Left renal pelvis (tissue), 4 donors: ENCODE results near the gene FOXO1. TPM values are rescaled to one million over a fixed set of nuclear protein-coding genes. Genes with fewer than 3 reads are reported as not detected.

ENCODE experiments used
- DNase-seq, 4 donors: peaks; one replicate each; pipeline ENCODE4 v3.0.0-alpha.2; 2013; ENCODE audit warnings: low read depth in 4 of 4, low spot score in 3 of 4
- polyA plus RNA-seq, 4 donors: library from polyadenylated mRNA; unstranded; fragments of 120-200 nt; gene quantifications; one replicate each; pipeline ENCODE4 v1.2.1, GENCODE V29; 2013; ENCODE audit not compliant: insufficient read length in 4 of 4

Gene FOXO1
- polyA plus RNA-seq, 4 donors, result 11.7 to 21.0 (median 16.3) TPM

GRCh38 chr13:40517486-40518480, 148.7 kb downstream of the FOXO1 start:
- DNase-seq, result no peak

- DNase-seq, result no peak
Observed at GRCh38 chr13:40515702-40516101, 150.7 kb downstream of the FOXO1 start.

GRCh38 chr13:40514802-40515201, 151.6 kb downstream of the FOXO1 start:
- DNase-seq, result no peak

GRCh38 chr13:40509876-40510275, 156.6 kb downstream of the FOXO1 start:
- no peak for DNase-seq

- DNase-seq, result no peak
Observed at GRCh38 chr13:40508767-40509342, 157.6 kb downstream of the FOXO1 start.

GRCh38 chr13:40508127-40508526, 158.3 kb downstream of the FOXO1 start:
- no peak for DNase-seq

- no peak for DNase-seq
Observed at GRCh38 chr13:40506592-40507446, 159.6 kb downstream of the FOXO1 start.

Other genes with a start within 250 kb of the FOXO1 start
- gene MRPS31, start 104.5 kb upstream of the FOXO1 start, polyA plus RNA-seq, result 10 to 100 TPM; 32.7 to 54.3 (median 48.6) TPM
- 10 to 100 TPM; 12.5 to 18.0 (median 17.6) TPM for gene SLC25A15, start 123.0 kb upstream of the FOXO1 start, polyA plus RNA-seq